Smooth muscle cell (in vitro differentiated cells): Measurements from ENCODE around the gene MLLT10. TPM values are rescaled to one million over a fixed set of nuclear protein-coding genes. Genes with fewer than 3 reads are reported as not detected.

ENCODE experiments used
- DNase-seq: peaks from one replicate; lab custom pipeline; 2025; ENCODE audit not compliant: unreplicated experiment; lab: John Stamatoyannopoulos, UW
- H2AFZ ChIP-seq: fragments of 200-600 bp; sonication (generic); 2 replicates; pipeline ENCODE4 v1.6.0; 2016; ENCODE audit warnings: antibody characterized with exemption, low read depth, mild to moderate bottlenecking
- H3F3A ChIP-seq: fragments of 200-600 bp; sonication (generic); 2 replicates; pipeline ENCODE4 v1.6.0; 2017; ENCODE audit warnings: antibody characterized with exemption, low read depth
- H3K27ac ChIP-seq: fragments of 200-600 bp; sonication (generic); 2 replicates; pipeline ENCODE4 v1.5.1; 2016; ENCODE audit warnings: low read depth, mild to moderate bottlenecking
- H3K27me3 ChIP-seq: fragments of 200-600 bp; sonication (generic); 2 replicates; pipeline ENCODE4 v1.6.1; 2016; ENCODE audit warnings: low read depth, mild to moderate bottlenecking
- H3K36me3 ChIP-seq: fragments of 200-600 bp; sonication (generic); 2 replicates; pipeline ENCODE4 v1.5.1; 2016; ENCODE audit warnings: low read depth
- H3K4me1 ChIP-seq: fragments of 200-600 bp; sonication (generic); 2 replicates; pipeline ENCODE4 v1.5.1; 2016; ENCODE audit warnings: low read depth
- H3K4me2 ChIP-seq: fragments of 200-600 bp; sonication (generic); 2 replicates; pipeline ENCODE4 v1.6.0; 2016; ENCODE audit warnings: mild to moderate bottlenecking
- H3K4me3 ChIP-seq: fragments of 200-600 bp; sonication (generic); 2 replicates; pipeline ENCODE4 v1.5.1; 2016; ENCODE audit warnings: mild to moderate bottlenecking
- H3K79me2 ChIP-seq: fragments of 200-600 bp; sonication (generic); 2 replicates; pipeline ENCODE4 v1.6.0; 2016; ENCODE audit warnings: low read depth, mild to moderate bottlenecking
- H3K9ac ChIP-seq: fragments of 200-600 bp; sonication (generic); 2 replicates; pipeline ENCODE4 v1.6.0; 2016; ENCODE audit warnings: low read depth
- H3K9me3 ChIP-seq: fragments of 200-600 bp; sonication (generic); replicated peaks from 2 replicates; pipeline ENCODE4 v1.5.1; 2016; ENCODE audit warnings: low read depth
- H4K20me1 ChIP-seq: fragments of 200-600 bp; sonication (generic); 2 replicates; pipeline ENCODE4 v1.6.0; 2016; ENCODE audit warnings: low read depth
- CTCF ChIP-seq: fragments of 200-600 bp; sonication (generic); IDR thresholded peaks from 2 replicates; pipeline ENCODE4 v1.5.1; 2017; ENCODE audit warnings: borderline replicate concordance, mild to moderate bottlenecking, antibody characterized with exemption; ENCODE audit not compliant: insufficient read depth, poor library complexity, severe bottlenecking
- WGBS: methylation state at CpG from one replicate; pipeline ENCODE4 v1.1.7; 2016; ENCODE audit warnings: low lambda C conversion rate; 5-methylcytosine and 5-hydroxymethylcytosine counted together
- polyA plus RNA-seq: library from polyadenylated mRNA; unstranded; fragments of >200 nt; fragmentation: Nextera tagmentation; extraction: Ambion mirVana; gene quantifications from 2 replicates; pipeline ENCODE4 v1.2.1, GENCODE V29; 2016
- total RNA-seq: library from RNA; depleted of rRNA; stranded (reverse); fragments of >200 nt; gene quantifications from 2 replicates; pipeline ENCODE4 v1.2.3, GENCODE V29; 2014

Gene MLLT10
- total and polyA plus RNA-seq, 2 experiments from 2014 or later: 6.8 to 43.6 TPM

- DNase-seq: no peak
- H3F3A ChIP-seq: no peaks in the 10 kb centered on the region
Measured at GRCh38 chr10:21498377-21498776, 35.7 kb upstream of the MLLT10 start.

GRCh38 chr10:21498986-21499385, 35.0 kb upstream of the MLLT10 start:
- TF ChIP-seq CTCF: no peak
- Histone ChIP-seq H3F3A (no peaks in the 10 kb centered on the region), H3K9ac (peak overlapping the region; percentile 19), H3K27ac (no peak overlapping the region), H3K36me3 (no peaks in the 10 kb centered on the region), H3K4me2 (peak overlapping the region; percentile 100), H3K4me3 (peak overlapping the region; percentile 51), H3K4me1 (peaks cover 64% of the 10 kb centered on the region), H2AFZ (peak overlapping the region; percentile 98), H4K20me1 (no peaks in the 10 kb centered on the region), H3K79me2 (peaks cover 21% of the 10 kb centered on the region), H3K27me3 (no peaks in the 10 kb centered on the region), H3K9me3 (no peaks in the 10 kb centered on the region)
- DNase-seq: no peak
- WGBS: 50% methylated on average over 8 of the region's 8 CpGs

More at GRCh38 chr10:21498377-21498776, 35.7 kb upstream of the MLLT10 start:
- H3K9me3 ChIP-seq: no peaks in the 10 kb centered on the region
- peak overlapping the region; percentile 100 for H3K4me2 ChIP-seq
- peak overlapping the region; percentile 28 for H2AFZ ChIP-seq
- H3K27me3 ChIP-seq: no peaks in the 10 kb centered on the region
- no peak overlapping the region for H3K9ac ChIP-seq
- H3K36me3 ChIP-seq: no peaks in the 10 kb centered on the region
- no peaks in the 10 kb centered on the region for H4K20me1 ChIP-seq
- peaks cover 62% of the 10 kb centered on the region for H3K4me1 ChIP-seq
- 72% methylated on average over 2 of the region's 2 CpGs for WGBS
- H3K79me2 ChIP-seq: peaks cover 21% of the 10 kb centered on the region
- H3K27ac ChIP-seq: peak overlapping the region; percentile 47
- no peak overlapping the region for H3K4me3 ChIP-seq
- no peak for TF ChIP-seq CTCF

- H3K4me1 ChIP-seq: peaks cover 64% of the 10 kb centered on the region
- H3K9me3 ChIP-seq: no peaks in the 10 kb centered on the region
- no peak for TF ChIP-seq CTCF
- H3K4me3 ChIP-seq: peak overlapping the region; percentile 51
- peak overlapping the region; percentile 100 for H3K4me2 ChIP-seq
- H3K9ac ChIP-seq: peak overlapping the region; percentile 19
- no peaks in the 10 kb centered on the region for H4K20me1 ChIP-seq
- no peaks in the 10 kb centered on the region for H3K27me3 ChIP-seq
- H2AFZ ChIP-seq: peak overlapping the region; percentile 98
- DNase-seq: no peak
- WGBS: 3% methylated on average over 72 of the region's 72 CpGs
- H3K36me3 ChIP-seq: no peaks in the 10 kb centered on the region
- no peaks in the 10 kb centered on the region for H3F3A ChIP-seq
- peaks cover 19% of the 10 kb centered on the region for H3K79me2 ChIP-seq
- no peak overlapping the region for H3K27ac ChIP-seq
Measured at GRCh38 chr10:21499701-21500577, 34.1 kb upstream of the MLLT10 start.
